Fibroblast of mammary gland (primary cell): ENCODE measurements around the gene TMTC2.

Source experiments
- DNase-seq: peaks from one replicate; pipeline ENCODE4 v3.0.0-alpha.2; 2010; ENCODE audit warnings: low read depth
- H3K4me3 ChIP-seq: 2 replicates; pipeline ENCODE4 v1.5.1; 2011; ENCODE audit warnings: low read depth, mild to moderate bottlenecking, low read length, moderate library complexity; ENCODE audit not compliant: control insufficient read depth
- TF ChIP-seq, protein P1 (sequence below): conservative IDR thresholded peaks from 2 replicates; pipeline ENCODE4 v1.5.1; 2011; ENCODE audit warnings: low read depth, low read length, inconsistent platforms; ENCODE audit not compliant: control insufficient read depth, insufficient read depth

TMTC2 gene

GRCh38 chr12:82876075-82876474 lies 189.4 kb downstream of the TMTC2 start:
- DNase-seq, result no peak
- TF ChIP-seq, protein P1, sequence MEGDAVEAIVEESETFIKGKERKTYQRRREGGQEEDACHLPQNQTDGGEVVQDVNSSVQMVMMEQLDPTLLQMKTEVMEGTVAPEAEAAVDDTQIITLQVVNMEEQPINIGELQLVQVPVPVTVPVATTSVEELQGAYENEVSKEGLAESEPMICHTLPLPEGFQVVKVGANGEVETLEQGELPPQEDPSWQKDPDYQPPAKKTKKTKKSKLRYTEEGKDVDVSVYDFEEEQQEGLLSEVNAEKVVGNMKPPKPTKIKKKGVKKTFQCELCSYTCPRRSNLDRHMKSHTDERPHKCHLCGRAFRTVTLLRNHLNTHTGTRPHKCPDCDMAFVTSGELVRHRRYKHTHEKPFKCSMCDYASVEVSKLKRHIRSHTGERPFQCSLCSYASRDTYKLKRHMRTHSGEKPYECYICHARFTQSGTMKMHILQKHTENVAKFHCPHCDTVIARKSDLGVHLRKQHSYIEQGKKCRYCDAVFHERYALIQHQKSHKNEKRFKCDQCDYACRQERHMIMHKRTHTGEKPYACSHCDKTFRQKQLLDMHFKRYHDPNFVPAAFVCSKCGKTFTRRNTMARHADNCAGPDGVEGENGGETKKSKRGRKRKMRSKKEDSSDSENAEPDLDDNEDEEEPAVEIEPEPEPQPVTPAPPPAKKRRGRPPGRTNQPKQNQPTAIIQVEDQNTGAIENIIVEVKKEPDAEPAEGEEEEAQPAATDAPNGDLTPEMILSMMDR, result no peak
- H3K4me3 ChIP-seq, result no peak overlapping the region

DNA sequence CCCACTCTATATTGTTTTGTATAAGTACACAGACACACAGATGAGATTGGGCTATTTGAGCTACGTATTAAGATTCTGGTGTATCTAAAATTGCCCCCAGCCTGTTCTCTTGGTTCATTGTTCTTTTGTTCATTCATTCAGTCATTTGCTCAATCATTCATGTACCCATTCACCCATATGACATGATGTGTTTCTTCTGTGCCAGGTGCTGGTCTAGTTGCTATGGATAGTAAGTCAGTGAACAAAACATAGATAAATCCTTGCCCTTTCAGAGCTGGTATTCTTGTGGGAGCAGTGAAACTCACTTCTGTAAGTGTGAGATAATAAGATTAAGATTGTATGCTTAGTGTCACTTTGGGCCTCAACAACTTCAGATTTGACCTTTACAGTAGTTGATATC lies 191.3 kb downstream of the TMTC2 start:
- DNase-seq, result no peak
- no peak overlapping the region for H3K4me3 ChIP-seq
- TF ChIP-seq, protein P1, result no peak

GRCh38 chr12:82880442-82880901 lies 193.8 kb downstream of the TMTC2 start:
- TF ChIP-seq, protein P1, result no peak
- H3K4me3 ChIP-seq, result no peak overlapping the region
- DNase-seq, result peak; percentile 8

- H3K4me3 ChIP-seq, result no peak overlapping the region
- no peak for DNase-seq
- TF ChIP-seq, protein P1, result no peak
Measured at GRCh38 chr12:82883394-82884355, 197.0 kb downstream of the TMTC2 start.

DNA sequence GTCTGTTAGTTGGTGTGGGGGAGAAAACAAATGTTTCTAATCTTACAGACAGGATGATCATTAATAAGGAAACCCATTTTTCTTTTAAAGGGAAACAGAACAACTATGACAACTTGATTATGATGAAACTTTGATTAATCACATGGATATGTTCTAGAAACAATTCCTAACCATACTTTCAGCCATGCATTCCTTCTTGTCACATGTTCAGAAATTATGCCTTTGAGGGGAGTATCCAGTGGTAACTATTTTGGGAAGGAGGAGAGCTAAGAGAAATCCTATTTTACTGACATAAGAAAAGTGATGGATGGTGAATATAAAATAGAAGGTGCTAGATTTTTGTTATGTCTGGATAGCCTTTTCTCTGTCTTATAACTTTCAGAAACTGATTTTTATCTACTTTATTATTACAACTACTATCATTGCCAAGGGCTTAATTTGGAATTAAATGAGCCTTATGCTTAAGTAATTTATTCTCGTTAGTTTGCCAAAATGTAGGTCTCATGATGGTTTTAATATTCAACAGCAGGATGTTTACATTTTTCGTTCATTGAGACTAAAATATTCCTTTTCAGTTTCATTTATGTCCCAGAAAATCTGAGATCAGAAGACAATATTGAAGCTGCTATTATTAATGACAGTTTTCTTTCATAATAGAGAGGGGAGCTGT lies 200.1 kb downstream of the TMTC2 start:
- no peak for DNase-seq
- TF ChIP-seq, protein P1, result no peak
- H3K4me3 ChIP-seq, result no peak overlapping the region

GRCh38 chr12:82893896-82894295 lies 207.2 kb downstream of the TMTC2 start:
- H3K4me3 ChIP-seq, result no peak overlapping the region
- TF ChIP-seq, protein P1, result no peak
- DNase-seq, result no peak
